GM10266 (cell line): Measurements from ENCODE around the gene PLCG2.

Experiments
- DNase-seq: peaks from one replicate; pipeline ENCODE4 v3.0.0; 2012; ENCODE audit errors: extremely low spot score
- TF ChIP-seq, protein P1 (sequence below): IDR thresholded peaks from 2 replicates; pipeline ENCODE4 v1.5.1; 2012; ENCODE audit warnings: mild to moderate bottlenecking, low read depth; ENCODE audit not compliant: control insufficient read depth, insufficient read depth; ENCODE audit errors: missing control alignments

Gene PLCG2

DNA sequence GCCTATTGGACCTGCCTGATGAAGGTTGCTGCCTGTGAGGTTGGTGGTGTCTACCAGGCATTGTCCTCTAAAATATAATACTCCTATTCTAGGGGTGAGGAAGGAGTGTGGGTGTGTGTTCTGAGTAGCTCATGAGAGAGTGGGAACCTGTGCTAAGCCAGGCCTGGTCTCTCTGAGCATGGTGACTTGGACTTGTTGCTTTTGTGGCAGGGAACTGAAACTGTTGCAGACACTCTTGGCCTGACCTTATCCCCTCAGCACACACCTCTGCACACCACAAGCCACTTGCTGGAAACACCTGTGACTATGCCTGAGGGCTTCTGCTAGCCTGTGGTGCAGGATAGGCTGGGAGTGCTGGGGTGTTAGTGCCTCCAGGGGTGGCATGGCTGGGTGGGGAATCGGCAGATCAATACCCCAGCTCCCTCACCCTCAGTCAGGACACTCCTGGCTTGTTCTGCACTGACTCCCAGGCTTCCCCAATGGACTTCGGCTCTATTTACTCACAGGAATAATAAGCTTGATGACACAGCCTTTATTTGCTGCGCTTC, 29.9 kb downstream of the PLCG2 start:
- TF ChIP-seq, protein P1, sequence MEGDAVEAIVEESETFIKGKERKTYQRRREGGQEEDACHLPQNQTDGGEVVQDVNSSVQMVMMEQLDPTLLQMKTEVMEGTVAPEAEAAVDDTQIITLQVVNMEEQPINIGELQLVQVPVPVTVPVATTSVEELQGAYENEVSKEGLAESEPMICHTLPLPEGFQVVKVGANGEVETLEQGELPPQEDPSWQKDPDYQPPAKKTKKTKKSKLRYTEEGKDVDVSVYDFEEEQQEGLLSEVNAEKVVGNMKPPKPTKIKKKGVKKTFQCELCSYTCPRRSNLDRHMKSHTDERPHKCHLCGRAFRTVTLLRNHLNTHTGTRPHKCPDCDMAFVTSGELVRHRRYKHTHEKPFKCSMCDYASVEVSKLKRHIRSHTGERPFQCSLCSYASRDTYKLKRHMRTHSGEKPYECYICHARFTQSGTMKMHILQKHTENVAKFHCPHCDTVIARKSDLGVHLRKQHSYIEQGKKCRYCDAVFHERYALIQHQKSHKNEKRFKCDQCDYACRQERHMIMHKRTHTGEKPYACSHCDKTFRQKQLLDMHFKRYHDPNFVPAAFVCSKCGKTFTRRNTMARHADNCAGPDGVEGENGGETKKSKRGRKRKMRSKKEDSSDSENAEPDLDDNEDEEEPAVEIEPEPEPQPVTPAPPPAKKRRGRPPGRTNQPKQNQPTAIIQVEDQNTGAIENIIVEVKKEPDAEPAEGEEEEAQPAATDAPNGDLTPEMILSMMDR: no peak
- peak; percentile 53 for DNase-seq

DNA sequence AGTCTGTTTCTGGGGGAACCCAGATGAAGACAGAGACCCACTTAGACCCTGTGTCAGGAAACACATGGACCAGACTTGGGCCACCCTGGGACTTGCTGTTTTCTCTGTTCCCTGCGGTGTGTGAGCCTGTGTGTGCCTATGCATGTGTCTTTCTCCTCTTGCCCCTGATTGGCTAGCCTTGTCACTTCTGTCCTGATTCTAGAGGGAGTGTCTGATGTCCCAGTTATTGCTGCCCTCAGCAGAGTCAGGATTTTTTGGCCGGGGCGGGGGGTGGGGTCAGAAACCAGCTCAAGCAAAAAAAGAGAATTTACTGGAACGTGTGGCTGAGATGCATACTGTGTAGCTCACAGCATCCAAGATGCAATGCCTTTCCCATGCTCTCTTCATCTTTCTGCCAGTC, 30.5 kb downstream of the PLCG2 start:
- no peak for DNase-seq
- TF ChIP-seq, protein P1: no peak

- TF ChIP-seq, protein P1: no peak
- no peak for DNase-seq
These were observed 31.3 kb downstream of the PLCG2 start for GRCh38 chr16:81810361-81810760.

DNA sequence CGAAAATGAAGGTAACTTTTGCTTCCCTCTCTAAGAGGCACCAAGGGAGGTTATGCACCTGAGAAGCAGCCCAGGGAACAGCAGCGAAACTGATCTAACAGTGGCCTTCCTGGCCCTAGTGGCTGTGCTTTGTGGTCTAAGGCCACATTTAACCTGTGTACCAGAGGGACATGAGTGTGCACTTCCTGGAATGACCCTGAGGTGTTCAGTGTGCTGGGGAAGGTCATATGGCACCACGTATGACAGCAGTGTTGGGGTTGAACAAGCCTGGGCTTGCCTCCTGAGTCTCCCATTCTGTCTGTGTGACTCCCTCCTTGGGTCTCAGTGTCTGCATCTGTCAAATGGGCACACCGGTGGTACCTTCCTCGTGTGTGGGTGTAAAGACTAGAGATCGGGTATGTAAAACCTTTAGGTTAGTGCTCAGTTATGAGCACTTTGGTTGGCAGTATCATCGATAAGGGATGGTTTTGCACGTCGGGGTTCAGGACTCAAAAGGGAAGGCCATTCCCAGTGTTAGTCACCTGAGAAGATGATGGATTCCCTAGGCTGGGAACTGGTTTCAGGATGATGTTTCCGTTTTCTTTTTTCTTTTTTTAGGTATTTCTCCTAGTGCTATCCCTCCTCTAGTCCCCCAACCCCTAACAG, 31.9 kb downstream of the PLCG2 start:
- TF ChIP-seq, protein P1: no peak
- DNase-seq: no peak

DNA sequence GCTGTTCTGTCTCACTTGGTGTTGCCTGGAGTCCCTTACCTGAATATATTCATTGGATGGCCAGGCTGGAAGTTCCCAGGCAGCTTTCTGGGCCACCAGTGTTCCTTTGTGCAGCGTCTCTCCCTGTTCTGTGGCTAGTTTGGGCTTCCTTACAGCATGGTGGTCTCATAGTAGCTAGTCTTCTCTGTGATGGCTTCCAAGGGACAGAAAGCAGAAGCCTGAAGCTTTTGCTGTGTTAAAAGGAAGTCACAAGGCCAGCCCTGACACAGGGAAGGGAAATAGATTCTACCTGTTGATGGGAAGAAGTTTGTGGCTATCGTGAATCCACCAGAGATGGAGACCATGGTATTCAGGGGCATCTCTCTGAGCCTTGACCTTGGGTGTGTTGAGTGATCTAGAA, 34.6 kb downstream of the PLCG2 start:
- DNase-seq: no peak
- TF ChIP-seq, protein P1: no peak

DNA sequence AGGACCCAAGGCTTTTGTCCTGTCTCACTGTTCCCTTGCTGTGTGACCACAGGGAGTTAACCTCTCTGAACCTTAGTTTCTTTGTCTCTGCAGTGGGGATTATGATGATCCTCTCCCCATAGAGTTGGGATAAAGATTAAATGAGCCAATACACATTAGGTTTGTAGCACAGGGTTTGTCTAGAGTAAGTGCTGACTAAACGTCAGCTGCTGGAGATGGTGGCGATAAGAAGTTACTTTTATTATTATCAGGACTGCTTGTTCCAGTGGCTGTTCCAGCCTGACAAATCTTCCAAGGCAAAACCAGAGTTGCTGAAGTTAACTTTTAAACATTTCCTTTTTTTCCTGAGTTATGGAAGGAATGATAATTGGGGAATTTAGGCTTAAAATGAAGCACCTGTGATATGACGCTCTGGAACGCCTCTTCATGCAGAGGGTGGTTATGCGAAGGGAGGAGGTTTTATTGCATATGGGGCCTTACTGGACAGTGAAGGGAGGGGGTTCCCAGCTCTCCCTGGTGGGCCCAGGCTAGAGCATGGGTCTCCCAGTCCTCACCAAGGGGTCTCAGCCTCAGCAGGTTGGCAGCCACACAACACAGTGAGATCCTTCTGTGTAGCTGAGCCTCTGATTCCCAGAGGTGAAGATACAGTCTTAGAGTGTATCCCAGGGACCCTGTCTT, 35.8 kb downstream of the PLCG2 start:
- DNase-seq: no peak
- TF ChIP-seq, protein P1: no peak

GRCh38 chr16:81815429-81815766, 36.3 kb downstream of the PLCG2 start:
- DNase-seq: no peak
- TF ChIP-seq, protein P1: no peak
